H9 (cell line): ENCODE results near the gene SYCP2L. TPM values are rescaled to one million over a fixed set of nuclear protein-coding genes. Genes with fewer than 3 reads are reported as not detected.
A peak's percentile ranks its signal among the peaks of the same experiment; 100 is the strongest.

Experiments used
- DNase-seq: peaks from one replicate; pipeline ENCODE4 v3.0.0-alpha.2; 2017
- H2AFZ ChIP-seq: one replicate; pipeline ENCODE4 v1.6.1; 2013; ENCODE audit warnings: mild to moderate bottlenecking, low read length, control low read depth, moderate library complexity
- H2AK5ac ChIP-seq: 2 replicates; pipeline ENCODE4 v1.6.1; 2013; ENCODE audit warnings: low read length, control low read depth, mixed read lengths; ENCODE audit not compliant: insufficient read length
- H2BK120ac ChIP-seq: one replicate; pipeline ENCODE4 v1.6.1; 2013; ENCODE audit warnings: low read depth, mild to moderate bottlenecking, low read length, control low read depth, inconsistent platforms; ENCODE audit not compliant: poor library complexity, severe bottlenecking
- H2BK12ac ChIP-seq: 2 replicates; pipeline ENCODE4 v1.6.1; 2013; ENCODE audit warnings: low read length, control low read depth, mixed read lengths, low read depth; ENCODE audit not compliant: insufficient read length
- H2BK15ac ChIP-seq: 2 replicates; pipeline ENCODE4 v1.6.1; 2013; ENCODE audit warnings: low read depth, low read length, control low read depth
- H2BK20ac ChIP-seq: one replicate; pipeline ENCODE4 v1.6.1; 2013; ENCODE audit warnings: low read depth, mild to moderate bottlenecking, low read length, control low read depth, inconsistent platforms; ENCODE audit not compliant: poor library complexity, severe bottlenecking
- H2BK5ac ChIP-seq: 2 replicates; pipeline ENCODE4 v1.6.1; 2013; ENCODE audit warnings: low read length, control low read depth, mixed read lengths; ENCODE audit not compliant: insufficient read length
- H3K14ac ChIP-seq: 2 replicates; pipeline ENCODE4 v1.6.1; 2013; ENCODE audit warnings: low read length, control low read depth; ENCODE audit not compliant: insufficient read depth
- H3K18ac ChIP-seq: 2 replicates; pipeline ENCODE4 v1.6.1; 2013; ENCODE audit warnings: low read depth, mild to moderate bottlenecking, mixed read lengths, low read length, control low read depth; ENCODE audit not compliant: insufficient read length
- H3K23ac ChIP-seq: 2 replicates; pipeline ENCODE4 v1.6.1; 2013; ENCODE audit warnings: low read length, control low read depth, mixed read lengths, low read depth; ENCODE audit not compliant: insufficient read length
- H3K23me2 ChIP-seq: 2 replicates; pipeline ENCODE4 v1.6.1; 2013; ENCODE audit warnings: low read depth, mild to moderate bottlenecking, mixed read lengths, low read length, control low read depth; ENCODE audit not compliant: insufficient read length, poor library complexity, severe bottlenecking
- H3K27ac ChIP-seq: 2 replicates; pipeline ENCODE4 v1.5.1; 2013; ENCODE audit warnings: low read length, control low read depth, mixed read lengths, low read depth; ENCODE audit not compliant: insufficient read length
- H3K27me3 ChIP-seq: 2 replicates; pipeline ENCODE4 v1.6.1; 2013; ENCODE audit warnings: low read length, control low read depth, inconsistent platforms; ENCODE audit not compliant: insufficient read depth
- H3K4ac ChIP-seq: 2 replicates; pipeline ENCODE4 v1.6.1; 2013; ENCODE audit warnings: low read depth, mild to moderate bottlenecking, control low read depth, inconsistent platforms, low read length, moderate library complexity
- H3K4me1 ChIP-seq: 2 replicates; pipeline ENCODE4 v1.6.1; 2013; ENCODE audit warnings: low read length, control low read depth, inconsistent platforms; ENCODE audit not compliant: insufficient read depth
- H3K4me2 ChIP-seq: 2 replicates; pipeline ENCODE4 v1.6.1; 2013; ENCODE audit warnings: low read length, control low read depth, mixed read lengths; ENCODE audit not compliant: insufficient read length, insufficient read depth
- H3K56ac ChIP-seq: 2 replicates; pipeline ENCODE4 v1.6.1; 2013; ENCODE audit warnings: low read depth, mild to moderate bottlenecking, mixed read lengths, low read length, control low read depth; ENCODE audit not compliant: insufficient read length
- H3K79me1 ChIP-seq: 2 replicates; pipeline ENCODE4 v1.6.1; 2013; ENCODE audit warnings: low read depth, mild to moderate bottlenecking, moderate library complexity, low read length, control low read depth, inconsistent platforms; ENCODE audit not compliant: insufficient read depth, poor library complexity, severe bottlenecking
- H3K79me2 ChIP-seq: 2 replicates; pipeline ENCODE4 v1.6.1; 2013; ENCODE audit warnings: low read length, control low read depth, inconsistent platforms; ENCODE audit not compliant: insufficient read depth
- H3K9ac ChIP-seq: 2 replicates; pipeline ENCODE4 v1.6.1; 2013; ENCODE audit warnings: low read length, control low read depth, mixed read lengths; ENCODE audit not compliant: insufficient read length; ENCODE audit errors: extremely low read depth
- H3K9me3 ChIP-seq: one replicate; pipeline ENCODE4 v1.6.1; 2013; ENCODE audit warnings: low read depth, low read length, inconsistent platforms; ENCODE audit not compliant: control insufficient read depth
- H3T11ph ChIP-seq: one replicate; pipeline ENCODE4 v1.6.1; 2013; ENCODE audit warnings: mild to moderate bottlenecking, low read length, control low read depth, inconsistent platforms
- H4K20me1 ChIP-seq: one replicate; pipeline ENCODE4 v1.6.1; 2013; ENCODE audit not compliant: control insufficient read depth, insufficient read length, insufficient read depth
- H4K5ac ChIP-seq: 2 replicates; pipeline ENCODE4 v1.6.1; 2013; ENCODE audit warnings: low read depth, mild to moderate bottlenecking, mixed read lengths, low read length, control low read depth; ENCODE audit not compliant: insufficient read length
- H4K8ac ChIP-seq: replicated peaks from 2 replicates; pipeline ENCODE4 v1.6.1; 2013; ENCODE audit warnings: low read length, control low read depth, mixed read lengths, low read depth; ENCODE audit not compliant: insufficient read length
- H4K91ac ChIP-seq: 2 replicates; pipeline ENCODE4 v1.6.1; 2013; ENCODE audit warnings: low read depth, mild to moderate bottlenecking, moderate library complexity, mixed read lengths, low read length, control low read depth; ENCODE audit not compliant: insufficient read length
- H3K27ac Mint-ChIP-seq, 3 experiments: 2 replicates in 2 of 3; 3 replicates in 1 of 3; pipeline ENCODE4 v1.8.0; 2020 to 2021; ENCODE audit warnings: mixed read lengths in 3 of 3, mild to moderate bottlenecking in 1 of 3, moderate library complexity in 1 of 3
- H3K27me3 Mint-ChIP-seq: 2 replicates; pipeline ENCODE4 v1.8.0; 2021; ENCODE audit warnings: low read depth, mild to moderate bottlenecking, moderate library complexity, mixed read lengths
- H3K36me3 Mint-ChIP-seq, 3 experiments: 2 replicates in 2 of 3; 3 replicates in 1 of 3; pipeline ENCODE4 v1.8.0; 2020 to 2021; ENCODE audit warnings: low read depth in 3 of 3, mixed read lengths in 3 of 3; ENCODE audit not compliant: insufficient read depth in 1 of 3
- H3K4me1 Mint-ChIP-seq, 2 experiments: 2 replicates each; pipeline ENCODE4 v1.8.0; 2020; ENCODE audit warnings: mixed read lengths in 2 of 2
- H3K4me3 Mint-ChIP-seq, 2 experiments: 2 replicates in 1 of 2; 3 replicates in 1 of 2; pipeline ENCODE4 v1.8.0; 2020 to 2021; ENCODE audit warnings: mild to moderate bottlenecking in 2 of 2, mixed read lengths in 2 of 2, moderate library complexity in 1 of 2
- H3K9me3 Mint-ChIP-seq, 2 experiments: 2 replicates in 1 of 2; 3 replicates in 1 of 2; pipeline ENCODE4 v1.8.0; 2020; ENCODE audit warnings: mild to moderate bottlenecking in 2 of 2, mixed read lengths in 2 of 2, moderate library complexity in 1 of 2
- CTCF ChIP-seq: fragments of 200-600 bp; sonication (generic); conservative IDR thresholded peaks from 3 replicates; pipeline ENCODE4 v1.8.0; 2021; ENCODE audit warnings: antibody characterized with exemption, mild to moderate bottlenecking
- whole genome bisulfite sequencing: extraction: QIAGEN DNeasy Blood & Tissue Kit; methylation state at CpG from one replicate; pipeline ENCODE4 v1.1.7; 2013; ENCODE audit warnings: missing lambda C conversion rate, low lambda C conversion rate, mixed read lengths; ENCODE audit not compliant: insufficient read length; ENCODE audit errors: extremely low coverage; 5-methylcytosine and 5-hydroxymethylcytosine counted together
- total RNA-seq: library from RNA; stranded (reverse); gene quantifications from 2 replicates; pipeline ENCODE4 v1.2.1, GENCODE V29; 2021

SYCP2L gene
- total RNA-seq, 1 experiment from 2014 or later: 3.5 TPM

- no peaks in the 10 kb centered on the region for H4K20me1 ChIP-seq
- no peak overlapping the region for H3T11ph ChIP-seq
- no peak overlapping the region for H3K56ac ChIP-seq
- H2AK5ac ChIP-seq: no peak overlapping the region
- no peak overlapping the region for H3K9ac ChIP-seq
- H3K27me3 Mint-ChIP-seq: no peaks in the 10 kb centered on the region; the same call in 1 of the 2 replicates
- no peak overlapping the region for H3K18ac ChIP-seq
- H3K4me1 ChIP-seq: no peaks in the 10 kb centered on the region
- no peaks in the 10 kb centered on the region for H3K9me3 Mint-ChIP-seq
- H2BK15ac ChIP-seq: no peak overlapping the region
- H3K27ac Mint-ChIP-seq: peak overlapping the region in 1 of 3 experiments; percentile 12; a peak in 1 of 7 replicates
- no peak for TF ChIP-seq CTCF
- H3K14ac ChIP-seq: no peak overlapping the region
- H2AFZ ChIP-seq: no peak overlapping the region
- WGBS: no CpG with 5 or more reads among the region's 6 CpGs
- no peak overlapping the region for H3K23ac ChIP-seq
- no peak for DNase-seq
- H4K91ac ChIP-seq: no peak overlapping the region
- no peaks in the 10 kb centered on the region for H3K9me3 ChIP-seq
- H3K23me2 ChIP-seq: no peaks in the 10 kb centered on the region
- H4K8ac ChIP-seq: no peak overlapping the region
- H3K4me1 Mint-ChIP-seq: peaks cover 0 to 3% of the 10 kb centered on the region in 2 experiments; a peak in 1 of 4 replicates
- no peak overlapping the region for H3K27ac ChIP-seq
- no peak overlapping the region for H3K4me3 Mint-ChIP-seq
- H2BK20ac ChIP-seq: no peak overlapping the region
- H3K79me2 ChIP-seq: no peaks in the 10 kb centered on the region
- H4K5ac ChIP-seq: no peak overlapping the region
- no peak overlapping the region for H2BK120ac ChIP-seq
- no peaks in the 10 kb centered on the region for H3K79me1 ChIP-seq
- no peaks in the 10 kb centered on the region for H3K27me3 ChIP-seq
- H3K4me2 ChIP-seq: no peak overlapping the region
- peaks cover 0 to 9% (median 1%) of the 10 kb centered on the region in 3 experiments; a peak in 3 of 7 replicates for H3K36me3 Mint-ChIP-seq
- H2BK5ac ChIP-seq: no peak overlapping the region
- H2BK12ac ChIP-seq: no peak overlapping the region
- H3K4ac ChIP-seq: no peak overlapping the region
Measured at GRCh38 chr6:10894958-10895357, 8.1 kb downstream of the SYCP2L start.
